HG03280 (cell line): ENCODE measurements around the gene SMC1B.
"Not testable (repeated sequence)": the region's sequence is repeated elsewhere in the genome, so short reads cannot be mapped to it uniquely, and the experiment has no call there.

Experiments used
- ATAC-seq: cut with Tn5 transposase; IDR thresholded peaks from one replicate; pipeline ENCODE4 v1.9.1; 2021; ENCODE audit warnings: mild to moderate bottlenecking, moderate library complexity; ENCODE audit not compliant: unreplicated experiment

SMC1B gene

DNA sequence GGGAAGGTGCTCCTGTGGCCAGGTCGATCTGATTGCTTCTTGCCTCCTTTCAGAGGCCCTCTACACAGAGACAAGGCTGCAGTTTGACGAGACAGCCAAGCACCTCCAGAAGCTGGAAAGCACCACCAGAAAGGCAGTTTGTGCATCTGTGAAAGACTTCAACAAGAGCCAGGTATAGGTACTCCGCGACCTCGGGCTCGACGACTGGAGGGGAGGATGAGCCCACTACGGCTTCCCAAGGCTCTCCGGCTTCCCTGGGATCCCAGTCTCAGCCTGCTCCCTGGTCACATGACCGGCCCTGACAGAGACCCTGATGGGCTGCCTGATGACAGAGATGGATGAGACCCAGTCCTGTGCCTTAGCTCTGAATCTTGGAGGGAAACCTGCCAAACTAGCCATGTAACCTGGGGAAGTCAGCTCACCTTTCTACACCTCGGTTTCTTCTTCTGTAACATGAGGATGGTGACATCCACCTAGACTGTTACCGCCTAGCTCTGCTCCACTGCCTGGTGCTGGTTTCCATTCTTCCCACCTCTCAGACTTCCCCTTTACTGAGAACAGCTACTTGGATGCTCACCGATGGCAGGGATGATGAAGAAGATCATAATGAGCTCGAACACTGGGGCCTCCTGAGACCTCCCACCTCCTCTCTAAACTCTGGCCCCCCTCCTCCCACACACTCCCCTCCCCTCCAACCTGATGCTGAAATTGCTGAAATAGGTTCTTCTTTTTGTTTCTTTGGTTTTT is 9.0 kb upstream of the SMC1B start:
- ATAC-seq = no peak

- ATAC-seq = no peak
These were observed 8.1 kb upstream of the SMC1B start for GRCh38 chr22:45421349-45422055.

DNA sequence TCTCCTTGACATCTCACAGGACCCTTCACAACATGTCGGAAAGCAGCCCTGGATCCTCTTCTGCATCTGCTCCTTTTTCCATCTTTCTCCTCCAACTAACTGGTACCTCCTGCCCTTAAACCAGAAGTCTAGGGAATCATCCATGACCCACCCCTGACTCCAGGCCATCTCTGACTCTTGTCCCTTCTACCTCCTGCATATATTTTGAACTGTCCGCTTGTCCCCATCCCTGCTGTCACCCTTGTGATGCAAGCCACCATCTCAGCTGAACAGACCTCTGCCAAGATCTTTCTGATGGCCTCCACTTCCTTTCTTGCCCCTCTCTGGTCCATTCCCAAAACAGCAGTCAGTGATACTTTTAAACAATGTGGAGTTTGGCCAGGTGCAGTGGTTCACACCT is 7.1 kb upstream of the SMC1B start:
- no peak for ATAC-seq

GRCh38 chr22:45420011-45420410 is 6.6 kb upstream of the SMC1B start:
- no peak for ATAC-seq

- ATAC-seq = no peak
These were observed 5.4 kb upstream of the SMC1B start for GRCh38 chr22:45418770-45419138.

- no peak for ATAC-seq
These were observed 4.8 kb upstream of the SMC1B start for GRCh38 chr22:45418056-45418769.

GRCh38 chr22:45413013-45413367 is 409 bp downstream of the SMC1B start:
- ATAC-seq = no peak

- ATAC-seq = no peak
These were observed 5.6 kb downstream of the SMC1B start for GRCh38 chr22:45407793-45408192.

DNA sequence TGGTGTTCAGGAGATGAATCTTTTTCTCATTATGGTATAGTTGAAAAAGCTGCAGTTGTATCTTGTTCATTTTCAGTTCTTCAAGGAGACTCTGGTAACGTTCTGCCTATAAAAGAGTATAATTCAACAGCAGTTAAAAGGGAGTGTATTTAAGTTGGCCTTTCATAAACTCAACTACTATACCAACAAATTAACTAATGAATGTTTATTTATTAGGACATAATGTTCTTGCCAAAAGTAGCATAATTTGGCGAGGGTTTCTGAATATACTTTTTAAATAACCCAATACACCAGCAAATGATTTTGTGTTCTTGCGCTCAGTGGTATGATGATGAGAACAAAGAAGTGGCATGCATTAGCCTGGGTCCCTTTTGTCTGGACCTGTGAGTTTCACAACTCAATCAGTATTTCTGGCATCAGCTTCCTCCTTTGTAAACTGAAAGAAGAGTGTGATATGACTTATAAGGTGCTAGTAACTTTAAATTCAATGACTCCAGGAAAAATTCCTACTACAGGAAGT is 10.9 kb downstream of the SMC1B start:
- no peak for ATAC-seq

DNA sequence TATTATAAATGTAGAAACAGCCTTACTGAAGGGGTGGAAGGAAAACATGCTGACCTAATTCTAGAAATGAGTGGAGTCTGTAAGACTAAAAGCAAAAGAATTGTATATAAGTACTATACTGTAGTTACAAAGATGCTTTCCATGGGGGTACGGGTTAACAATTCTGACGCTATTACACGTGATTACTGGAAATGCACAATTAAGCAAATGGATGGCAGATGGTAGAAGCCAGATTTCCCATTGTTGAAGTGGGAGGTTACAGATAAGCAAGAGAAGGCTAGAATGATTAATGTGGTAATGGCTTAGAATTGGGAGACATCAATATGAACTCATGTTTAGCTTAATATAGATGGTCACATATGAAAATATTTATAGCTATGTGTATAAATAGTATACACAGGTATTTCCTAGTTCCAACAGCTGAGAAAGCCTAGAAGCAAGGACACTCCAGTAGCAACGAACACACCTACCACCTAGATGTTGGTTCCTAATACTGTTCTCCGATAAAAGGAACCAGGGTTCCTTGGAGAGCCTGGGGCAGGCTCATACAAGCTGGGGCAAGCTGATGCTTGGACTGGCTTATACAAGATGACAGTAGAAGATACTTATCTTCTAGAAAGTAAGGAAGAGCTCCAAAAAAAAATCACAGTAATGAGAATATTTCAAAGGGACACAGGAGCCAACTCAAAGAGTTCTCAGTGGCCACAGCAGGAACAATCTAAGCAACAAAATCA is 13.5 kb downstream of the SMC1B start:
- ATAC-seq = no peak

GRCh38 chr22:45398214-45398613 is 15.2 kb downstream of the SMC1B start:
- no peak for ATAC-seq

DNA sequence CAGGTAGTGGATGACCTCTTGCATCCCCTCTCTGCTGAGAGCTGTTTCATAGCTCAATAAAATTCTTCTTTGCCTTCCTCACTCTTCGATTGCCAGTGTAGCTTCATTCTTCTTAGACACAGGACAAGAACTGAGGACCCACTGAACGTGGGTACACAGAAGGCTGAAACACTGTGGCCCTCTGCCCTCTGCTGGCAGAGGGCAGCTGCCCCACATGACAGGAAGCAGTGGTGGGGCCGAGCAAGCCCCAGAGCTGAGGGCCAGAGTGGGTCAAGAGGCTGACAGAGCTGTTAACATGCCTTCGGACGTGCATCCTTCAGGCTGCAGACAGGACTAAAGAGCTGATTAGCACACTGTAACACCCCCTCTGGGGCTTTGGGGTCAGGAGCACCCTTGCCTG is 15.6 kb downstream of the SMC1B start:
- no peak for ATAC-seq

DNA sequence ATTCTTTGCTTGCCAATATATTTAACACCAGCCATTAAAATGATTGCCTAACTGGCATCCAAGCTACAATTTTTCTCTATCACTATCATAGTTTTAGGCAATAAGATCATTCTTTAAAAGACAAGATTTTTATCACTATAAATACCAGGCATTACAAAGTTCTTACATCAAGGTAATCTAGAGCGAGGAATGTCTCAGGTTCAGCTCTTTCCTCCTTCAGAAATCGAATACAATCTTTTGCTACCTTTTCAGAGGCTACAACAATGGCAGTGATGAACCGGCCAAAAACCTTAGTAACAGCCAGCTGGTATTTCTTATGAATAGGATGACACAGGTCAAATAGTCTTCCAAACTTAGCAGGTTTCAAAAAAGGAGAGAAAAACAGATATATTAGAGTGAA is 23.9 kb downstream of the SMC1B start:
- ATAC-seq = no peak

GRCh38 chr22:45381348-45381747 is 32.1 kb downstream of the SMC1B start:
- ATAC-seq = no peak

DNA sequence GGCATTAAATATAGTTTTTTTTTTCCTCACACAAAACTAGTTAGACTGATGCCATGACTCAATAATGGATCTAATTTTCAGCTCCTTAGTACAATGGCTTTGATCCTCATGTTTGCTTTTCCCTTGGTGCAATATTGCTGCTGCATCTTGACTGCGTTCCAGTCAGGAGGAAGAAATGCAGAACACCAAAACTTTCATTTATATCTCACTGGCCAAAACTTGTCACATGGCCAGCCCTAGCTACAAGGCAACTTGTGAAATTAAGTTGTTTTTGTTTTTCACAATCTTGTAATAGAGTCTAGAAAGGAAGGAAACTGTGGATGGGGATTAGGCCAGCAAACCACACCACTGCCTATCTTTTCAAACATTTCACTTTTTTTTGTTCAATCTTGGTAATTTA is 36.7 kb downstream of the SMC1B start:
- no peak for ATAC-seq

DNA sequence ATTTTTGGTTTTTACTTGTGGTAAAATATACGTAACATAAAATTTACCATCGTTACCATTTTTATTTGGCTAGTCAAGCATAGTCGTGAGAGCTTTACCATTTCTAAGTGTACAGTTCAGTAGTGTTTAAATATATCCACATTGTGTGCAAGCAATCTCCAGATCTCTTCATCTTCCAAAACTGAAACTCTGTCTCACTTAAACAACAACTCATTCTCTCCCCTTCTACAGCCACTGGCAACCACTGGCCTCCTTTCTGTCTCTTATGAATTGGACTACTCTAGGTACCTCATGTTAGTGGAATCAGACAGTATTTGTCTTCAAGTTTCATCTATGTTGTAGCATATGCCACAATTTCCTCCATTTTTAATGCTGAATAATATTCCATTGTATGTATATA is 37.4 kb downstream of the SMC1B start:
- ATAC-seq = peak; percentile 43

- ATAC-seq = not testable (repeated sequence)
These were observed 39.8 kb downstream of the SMC1B start for GRCh38 chr22:45373592-45373991.

GRCh38 chr22:45366713-45367112 is 46.7 kb downstream of the SMC1B start:
- ATAC-seq = no peak

DNA sequence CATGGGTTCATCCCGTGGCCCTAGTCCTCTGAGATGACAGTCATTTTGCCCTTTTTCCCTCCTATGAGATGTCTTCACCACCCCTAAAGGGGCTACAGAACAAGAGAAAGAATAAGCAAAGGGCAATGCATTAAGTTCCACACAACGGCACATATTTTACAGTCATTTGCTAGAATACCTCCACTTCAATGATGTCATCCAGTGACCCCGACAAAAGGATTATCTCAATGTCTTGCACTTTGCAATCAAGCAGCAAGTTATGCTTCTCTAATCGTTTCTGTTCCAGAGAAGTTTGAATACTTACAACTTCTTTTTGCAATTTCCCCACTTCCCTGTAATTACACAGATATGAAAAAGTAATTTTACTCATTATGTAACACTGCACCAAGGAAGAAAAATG is 53.8 kb downstream of the SMC1B start:
- ATAC-seq = no peak

GRCh38 chr22:45358127-45358526 is 55.3 kb downstream of the SMC1B start:
- ATAC-seq = no peak

DNA sequence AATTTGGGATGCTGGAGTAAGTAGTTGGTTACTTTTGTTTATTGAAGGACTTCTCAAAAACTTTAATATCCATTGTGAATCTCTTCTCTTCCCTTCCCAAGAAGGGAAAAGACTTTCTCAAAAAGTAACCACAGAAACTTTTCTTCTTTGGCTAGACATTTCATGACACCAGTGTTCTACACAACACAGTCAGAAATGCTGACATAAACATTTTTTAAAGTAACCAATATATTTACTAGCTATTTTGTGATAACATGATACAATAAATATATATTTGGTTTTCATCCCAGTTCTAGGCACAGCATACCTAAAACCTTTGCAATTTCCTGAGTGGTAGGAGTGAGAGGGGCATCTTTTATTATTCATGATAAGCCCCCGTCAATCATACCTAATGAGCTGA is 55.9 kb downstream of the SMC1B start:
- no peak for ATAC-seq
